Lung (tissue), 12 donors: Measurements from ENCODE around the gene SLC8A2. TPM values are rescaled to one million over a fixed set of nuclear protein-coding genes. Genes with fewer than 3 reads are reported as not detected.

Experiments used
- ATAC-seq: fragments of 200-7000 bp; cut with Tn5 transposase; one replicate; pipeline ENCODE4 v1.9.1; 2020; ENCODE audit warnings: moderate number of reproducible peaks; ENCODE audit not compliant: insufficient read depth, low FRiP score
- DNase-seq, 3 donors: peaks; one replicate each; pipeline ENCODE4 v3.0.0-alpha.2; 2013 to 2017
- H3K27ac ChIP-seq, 2 donors: one replicate each; pipeline ENCODE4 v1.5.1; 2013; ENCODE audit warnings: mild to moderate bottlenecking in 2 of 2, moderate library complexity in 2 of 2, control low read depth in 1 of 2, inconsistent platforms in 1 of 2, low read depth in 1 of 2, low read length in 1 of 2
- H3K27me3 ChIP-seq, 3 donors: one replicate each; pipeline ENCODE4 v1.5.1; 2013; ENCODE audit warnings: low read length in 2 of 3; ENCODE audit not compliant: control insufficient read depth in 3 of 3, insufficient read depth in 3 of 3
- H3K36me3 ChIP-seq, 4 donors: one replicate each; pipeline ENCODE4 v1.5.1; 2013; ENCODE audit warnings: low read length in 4 of 4, mild to moderate bottlenecking in 1 of 4, moderate library complexity in 1 of 4; ENCODE audit not compliant: control insufficient read depth in 4 of 4, insufficient read depth in 4 of 4
- H3K4me1 ChIP-seq, 5 donors: one replicate each; pipeline ENCODE4 v1.5.1; 2013; ENCODE audit warnings: low read length in 5 of 5, mild to moderate bottlenecking in 2 of 5, moderate library complexity in 1 of 5; ENCODE audit not compliant: control insufficient read depth in 5 of 5, insufficient read depth in 5 of 5
- H3K4me3 ChIP-seq: one replicate; pipeline ENCODE4 v1.5.1; 2013; ENCODE audit warnings: mild to moderate bottlenecking, control low read depth, moderate library complexity
- H3K9ac ChIP-seq, 2 donors: one replicate each; pipeline ENCODE4 v1.5.1; 2013; ENCODE audit warnings: low read length in 2 of 2, control low read depth in 1 of 2; ENCODE audit not compliant: insufficient read depth in 1 of 2
- H3K9me3 ChIP-seq, 4 donors: one replicate each; pipeline ENCODE4 v1.5.1; 2013; ENCODE audit warnings: low read length in 3 of 4, mild to moderate bottlenecking in 1 of 4, moderate library complexity in 1 of 4; ENCODE audit not compliant: control insufficient read depth in 4 of 4, insufficient read depth in 3 of 4
- WGBS, 2 donors: extraction: QIAGEN DNeasy Blood & Tissue Kit; methylation state at CpG; one replicate each; pipeline ENCODE4 v1.1.7; 2013; 5-methylcytosine and 5-hydroxymethylcytosine counted together
- polyA plus RNA-seq, 2 donors: library from polyadenylated mRNA; stranded (reverse); fragments of 200-250 nt; gene quantifications; one replicate each; pipeline ENCODE4 v1.2.1, GENCODE V29; 2013
- total RNA-seq, 2 donors: library from RNA; depleted of rRNA in 1 of 2; stranded (reverse); fragments of >200 nt in 1 of 2; gene quantifications; one replicate each; pipeline ENCODE4 v1.2.1, GENCODE V29; 2014 to 2021
- TF ChIP-seq, protein P1 (sequence below): IDR thresholded peaks from 2 replicates; pipeline ENCODE4 v1.5.1; 2012; ENCODE audit warnings: mild to moderate bottlenecking; ENCODE audit errors: control extremely low read depth, extremely low read depth
- donor health status: control.
- donor health status: control.
- donor health status: Bipolar disorder and iron deficiency.
- donor health status: healthy.
- donor health status: DM: yes; HTN: yes; CAD: no.

The SLC8A2 gene
- total and polyA plus RNA-seq, 4 donors, result 0.10 to 0.26 (median 0.15) TPM

DNA sequence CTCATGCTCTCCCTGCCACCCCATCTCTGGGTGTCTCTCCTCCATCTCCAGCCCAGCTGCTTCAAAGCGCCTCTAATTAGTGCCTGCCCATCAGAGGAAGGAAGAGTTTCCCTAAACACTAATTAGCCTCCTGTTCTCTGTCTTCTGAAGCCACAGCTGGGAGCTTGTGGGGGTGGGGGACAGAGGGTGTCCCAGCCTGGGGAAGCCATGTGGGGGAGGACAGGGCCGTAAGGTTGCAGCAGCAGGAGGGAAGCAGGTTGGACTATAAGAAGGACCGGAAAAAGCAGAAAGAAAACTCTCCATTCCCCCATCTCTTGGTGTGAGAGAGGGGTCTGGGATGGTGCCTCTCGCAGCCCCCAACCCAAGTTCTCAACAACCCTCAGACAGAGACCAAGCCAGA lies 26.2 kb downstream of the SLC8A2 start:
- Histone ChIP-seq H3K9me3 (peaks cover 0 to 27% (median 0%) of the 10 kb centered on the region in 4 donors), H3K9ac (no peak overlapping the region), H3K27ac (no peak overlapping the region), H3K4me3 (no peak overlapping the region), H3K36me3 (no peaks in the 10 kb centered on the region), H3K27me3 (peaks cover 10 to 61% (median 29%) of the 10 kb centered on the region in 3 donors), H3K4me1 (peaks cover 0 to 26% (median 3%) of the 10 kb centered on the region in 5 donors)
- DNase-seq (no peak), ATAC-seq (no peak)
- TF ChIP-seq, protein P1, sequence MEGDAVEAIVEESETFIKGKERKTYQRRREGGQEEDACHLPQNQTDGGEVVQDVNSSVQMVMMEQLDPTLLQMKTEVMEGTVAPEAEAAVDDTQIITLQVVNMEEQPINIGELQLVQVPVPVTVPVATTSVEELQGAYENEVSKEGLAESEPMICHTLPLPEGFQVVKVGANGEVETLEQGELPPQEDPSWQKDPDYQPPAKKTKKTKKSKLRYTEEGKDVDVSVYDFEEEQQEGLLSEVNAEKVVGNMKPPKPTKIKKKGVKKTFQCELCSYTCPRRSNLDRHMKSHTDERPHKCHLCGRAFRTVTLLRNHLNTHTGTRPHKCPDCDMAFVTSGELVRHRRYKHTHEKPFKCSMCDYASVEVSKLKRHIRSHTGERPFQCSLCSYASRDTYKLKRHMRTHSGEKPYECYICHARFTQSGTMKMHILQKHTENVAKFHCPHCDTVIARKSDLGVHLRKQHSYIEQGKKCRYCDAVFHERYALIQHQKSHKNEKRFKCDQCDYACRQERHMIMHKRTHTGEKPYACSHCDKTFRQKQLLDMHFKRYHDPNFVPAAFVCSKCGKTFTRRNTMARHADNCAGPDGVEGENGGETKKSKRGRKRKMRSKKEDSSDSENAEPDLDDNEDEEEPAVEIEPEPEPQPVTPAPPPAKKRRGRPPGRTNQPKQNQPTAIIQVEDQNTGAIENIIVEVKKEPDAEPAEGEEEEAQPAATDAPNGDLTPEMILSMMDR, result no peak
- WGBS, 2 donors, result 40 to 52% methylated on average over 4 of the region's 4 CpGs

DNA sequence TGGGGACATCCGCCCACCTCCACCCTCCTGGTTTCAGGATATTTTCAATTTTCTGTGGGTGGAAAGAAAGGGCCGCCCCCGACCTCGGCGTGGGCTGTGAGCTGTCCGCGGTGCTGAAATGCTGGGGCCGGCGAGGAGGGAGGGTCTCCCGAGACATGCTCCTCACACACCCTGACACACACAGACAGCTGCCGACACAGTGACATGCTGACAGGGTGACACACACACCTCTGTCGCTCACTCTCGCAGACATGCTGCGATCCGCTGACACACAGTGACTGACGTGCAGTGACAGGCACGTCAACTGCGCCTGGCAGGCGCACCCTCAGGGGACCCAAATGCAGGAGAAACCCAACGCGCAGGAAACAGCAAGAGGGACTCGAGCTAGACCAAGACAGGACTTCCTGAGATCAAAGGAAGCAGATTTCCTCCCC lies 27.3 kb downstream of the SLC8A2 start:
- TF ChIP-seq, protein P1, result no peak
- peak in 1 of 3 donors; percentile 18 for DNase-seq
- H3K27ac ChIP-seq, result no peak overlapping the region
- H3K4me3 ChIP-seq, result no peak overlapping the region
- peaks cover 0 to 24% (median 3%) of the 10 kb centered on the region in 5 donors for H3K4me1 ChIP-seq
- H3K9ac ChIP-seq, result no peak overlapping the region
- no peak for ATAC-seq
- H3K36me3 ChIP-seq, result no peaks in the 10 kb centered on the region
- peaks cover 0 to 25% (median 0%) of the 10 kb centered on the region in 4 donors for H3K9me3 ChIP-seq
- 19% methylated on average over 22 of the region's 22 CpGs for WGBS, 2 donors
- peaks cover 10 to 57% (median 29%) of the 10 kb centered on the region in 3 donors for H3K27me3 ChIP-seq

DNA sequence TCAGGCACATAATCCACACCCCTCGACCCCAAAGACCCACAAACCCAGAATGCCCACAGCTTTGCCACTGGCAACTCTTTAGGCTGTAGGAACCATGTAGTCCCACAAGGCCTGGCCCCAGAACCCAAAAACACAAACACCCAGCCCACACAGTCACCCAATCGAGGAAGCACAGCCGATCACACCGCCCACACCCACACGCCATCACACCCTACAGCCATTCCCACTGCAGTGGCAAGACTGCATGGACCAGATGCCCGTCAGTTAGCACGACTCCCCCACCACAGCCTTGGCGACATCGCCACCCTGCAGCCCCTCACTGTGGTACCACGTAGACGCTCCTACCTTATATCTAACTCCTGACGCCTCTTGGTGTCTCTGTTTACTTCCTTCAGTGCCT lies 28.4 kb downstream of the SLC8A2 start:
- peaks cover 10 to 47% (median 23%) of the 10 kb centered on the region in 3 donors for H3K27me3 ChIP-seq

More for the DNA sequence above, 28.4 kb downstream of the SLC8A2 start:
- Histone ChIP-seq H3K4me1 (peaks cover 0 to 24% (median 3%) of the 10 kb centered on the region in 5 donors), H3K27ac (no peak overlapping the region), H3K9ac (no peak overlapping the region), H3K36me3 (no peaks in the 10 kb centered on the region), H3K9me3 (peaks cover 0 to 25% (median 0%) of the 10 kb centered on the region in 4 donors), H3K4me3 (no peak overlapping the region)
- TF ChIP-seq, protein P1, result no peak
- DNase-seq (no peak), ATAC-seq (no peak)
- WGBS, 2 donors, result 66 to 75% methylated on average over 12 of the region's 12 CpGs
